Measurements from ENCODE around the gene ZFPM1.

DNA sequence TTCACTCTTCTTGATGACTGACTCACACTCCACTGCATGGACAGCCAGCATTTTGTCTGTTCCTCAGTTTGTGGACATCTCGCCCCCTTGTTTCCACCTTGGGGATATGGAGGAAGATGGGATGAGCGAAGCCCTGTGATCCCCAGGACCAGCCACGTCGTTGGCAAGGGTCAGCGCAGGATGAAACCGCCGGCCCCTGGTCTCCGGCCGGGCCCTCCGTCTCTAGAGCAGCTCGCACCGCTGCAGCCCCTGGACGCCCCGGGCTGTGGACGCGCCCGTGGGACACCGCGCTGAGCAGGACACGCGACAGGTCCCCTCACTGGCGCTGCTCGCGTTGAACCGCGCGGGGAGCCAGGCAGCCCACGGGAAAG, 116.5 kb downstream of the ZFPM1 start:
- TF ChIP-seq NFIC (IDR thresholded peaks at IDR 0.05; ENCODE audit: borderline replicate concordance) (no peak), ELF1 (IDR thresholded peaks at IDR 0.05) (no peak), YY1 (IDR thresholded peaks at IDR 0.05; ENCODE audit: low read depth) (no peak)

All from SK-N-SH (cell line).